GM12891 (cell line): ENCODE measurements around the gene COLEC12.

Experiments
- POLR2A ChIP-seq: IDR thresholded peaks from 2 replicates; pipeline ENCODE4 v1.6.1; 2011; ENCODE audit warnings: low read depth, low read length, control low read depth
- POLR2AphosphoS5 ChIP-seq: IDR thresholded peaks from 2 replicates; pipeline ENCODE4 v1.6.1; 2011; ENCODE audit warnings: low read depth, low read length, control low read depth
- POU2F2 ChIP-seq: IDR thresholded peaks from 2 replicates; pipeline ENCODE4 v1.6.1; 2011; ENCODE audit warnings: low read depth, mild to moderate bottlenecking, control low read depth, low read length, moderate library complexity

GRCh38 chr18:310042-310441 lies 190.5 kb downstream of the COLEC12 start:
- TF ChIP-seq POLR2AphosphoS5 (no peak), POLR2A (no peak), POU2F2 (no peak)
